Calu3 (cell line): ENCODE results near the gene SECISBP2L. TPM values are rescaled to one million over a fixed set of nuclear protein-coding genes. Genes with fewer than 3 reads are reported as not detected.

Experiments used
- BruUV-seq: library from RNA; stranded (reverse); fragments of 400-500 nt; replicated peaks from 2 replicates; lab custom pipeline; 2021; lab: Mats Ljungman, UMichigan
- CTCF ChIA-PET: fragments of 300-600 bp; sonication (Branson Sonifier 250); formaldehyde crosslinking; loops from one replicate; lab custom pipeline; 2022; ENCODE audit warnings: antibody characterized with exemption; lab: Charles Lee
- DNase-seq: peaks from one replicate; pipeline ENCODE4 v3.0.0; 2022
- H3K27ac Mint-ChIP-seq: one replicate; pipeline ENCODE4 v1.8.0; 2022; ENCODE audit warnings: mixed read lengths; ENCODE audit not compliant: unreplicated experiment
- H3K27me3 Mint-ChIP-seq: one replicate; pipeline ENCODE4 v1.8.0; 2022; ENCODE audit warnings: mixed read lengths; ENCODE audit not compliant: unreplicated experiment
- H3K36me3 Mint-ChIP-seq: one replicate; pipeline ENCODE4 v1.8.0; 2022; ENCODE audit warnings: mild to moderate bottlenecking, moderate library complexity, mixed read lengths; ENCODE audit not compliant: insufficient read depth, unreplicated experiment
- H3K4me1 Mint-ChIP-seq: one replicate; pipeline ENCODE4 v1.8.0; 2022; ENCODE audit warnings: mild to moderate bottlenecking, low read depth, mixed read lengths; ENCODE audit not compliant: unreplicated experiment
- H3K4me3 Mint-ChIP-seq: one replicate; pipeline ENCODE4 v1.8.0; 2022; ENCODE audit warnings: mild to moderate bottlenecking, low read depth, moderate library complexity, mixed read lengths; ENCODE audit not compliant: unreplicated experiment
- H3K9me3 Mint-ChIP-seq: one replicate; pipeline ENCODE4 v1.8.0; 2022; ENCODE audit warnings: low read depth, mixed read lengths; ENCODE audit not compliant: unreplicated experiment
- CTCF ChIP-seq: fragments of 200-600 bp; IDR thresholded peaks from one replicate; pipeline ENCODE4 v1.8.0; 2022; ENCODE audit warnings: antibody characterized with exemption; ENCODE audit not compliant: unreplicated experiment
- intact Hi-C: fragments of 100-400 bp; cut with micrococcal nuclease; formaldehyde crosslinking; loops from one replicate; pipeline ENCODE4 v1.10.0; 2022; ENCODE audit not compliant: unreplicated experiment
- total RNA-seq: library from RNA; stranded (reverse); gene quantifications from 2 replicates; pipeline ENCODE4 v1.2.3, GENCODE V29; 2022

SECISBP2L gene
- total RNA-seq, 1 experiment from 2014 or later: 32.6 TPM

GRCh38 chr15:49052662-49053061, 6.4 kb upstream of the SECISBP2L start:
- no TSS peak for BruUV-seq
- H3K4me1 Mint-ChIP-seq: no peaks in the 10 kb centered on the region
- no peaks in the 10 kb centered on the region for H3K27me3 Mint-ChIP-seq
- TF ChIP-seq CTCF: no peak
- intact Hi-C loops: no loop called here
- no peaks in the 10 kb centered on the region for H3K36me3 Mint-ChIP-seq
- DNase-seq: no peak
- H3K4me3 Mint-ChIP-seq: no peak overlapping the region
- CTCF ChIA-PET: no interaction called here
- peaks cover 3% of the 10 kb centered on the region for H3K9me3 Mint-ChIP-seq
- H3K27ac Mint-ChIP-seq: no peak overlapping the region

- DNase-seq: no peak
- Mint-ChIP-seq H3K27me3 (no peaks in the 10 kb centered on the region), H3K36me3 (peaks cover 18% of the 10 kb centered on the region), H3K9me3 (peaks cover 3% of the 10 kb centered on the region), H3K4me1 (no peaks in the 10 kb centered on the region), H3K27ac (no peak overlapping the region), H3K4me3 (no peak overlapping the region)
- intact Hi-C loops: loop anchor here (5.0 to 10.0 kb wide), 4 partner anchors 100 to 377 kb away; partner anchors contain the start of gene FGF7
- BruUV-seq: no TSS peak
- CTCF ChIA-PET: interaction anchor here (0.6 kb wide), 1 partner anchor 72 kb away, joined by 3 read pairs; no protein-coding TSS in a partner anchor
- no peak for TF ChIP-seq CTCF
Measured at GRCh38 chr15:49047456-49047855, 1.2 kb upstream of the SECISBP2L start.

GRCh38 chr15:49045751-49046219, 461 bp downstream of the SECISBP2L start:
- Mint-ChIP-seq H3K36me3 (peaks cover 18% of the 10 kb centered on the region), H3K4me1 (no peaks in the 10 kb centered on the region), H3K27ac (peak overlapping the region; percentile 89), H3K4me3 (peak overlapping the region; percentile 94), H3K27me3 (no peaks in the 10 kb centered on the region), H3K9me3 (no peaks in the 10 kb centered on the region)
- DNase-seq: peak; percentile 14
- BruUV-seq: no TSS peak
- CTCF ChIA-PET: interaction anchor here (0.6 to 1.0 kb wide), 6 partner anchors 15 to 1099 kb away, joined by 3 to 6 read pairs (median 3); no protein-coding TSS in a partner anchor
- intact Hi-C loops: loop anchor here (5.0 to 10.0 kb wide), 4 partner anchors 102 to 379 kb away; partner anchors contain the start of gene FGF7
- no peak for TF ChIP-seq CTCF

GRCh38 chr15:49044766-49045606, 1.3 kb downstream of the SECISBP2L start:
- BruUV-seq: TSS peak; percentile 58
- no peak for TF ChIP-seq CTCF
- peak overlapping the region; percentile 89 for H3K27ac Mint-ChIP-seq
- CTCF ChIA-PET: no interaction called here
- H3K4me1 Mint-ChIP-seq: no peaks in the 10 kb centered on the region
- no peak for DNase-seq
- no peaks in the 10 kb centered on the region for H3K9me3 Mint-ChIP-seq
- H3K36me3 Mint-ChIP-seq: peaks cover 18% of the 10 kb centered on the region
- peak overlapping the region; percentile 94 for H3K4me3 Mint-ChIP-seq
- intact Hi-C loops: loop anchor here (5.0 to 10.0 kb wide), 4 partner anchors 102 to 380 kb away; partner anchors contain the start of gene FGF7
- H3K27me3 Mint-ChIP-seq: no peaks in the 10 kb centered on the region
